HG02938 (cell line): Measurements from ENCODE around the gene SH3GLB1.

Source experiments
- ATAC-seq: cut with Tn5 transposase; IDR thresholded peaks from one replicate; pipeline ENCODE4 v1.9.1; 2021; ENCODE audit warnings: mild to moderate bottlenecking, moderate library complexity; ENCODE audit not compliant: unreplicated experiment

The SH3GLB1 gene

GRCh38 chr1:86769065-86769464 is 64.7 kb downstream of the SH3GLB1 start:
- ATAC-seq: no peak

- peak; percentile 12 for ATAC-seq
These were observed 69.2 kb downstream of the SH3GLB1 start for GRCh38 chr1:86773341-86774288.

- ATAC-seq: peak; percentile 87
These were observed 70.2 kb downstream of the SH3GLB1 start for GRCh38 chr1:86774305-86775295.

GRCh38 chr1:86775395-86775794 is 71.0 kb downstream of the SH3GLB1 start:
- no peak for ATAC-seq

GRCh38 chr1:86776108-86776507 is 71.7 kb downstream of the SH3GLB1 start:
- no peak for ATAC-seq

GRCh38 chr1:86778569-86779239 is 74.3 kb downstream of the SH3GLB1 start:
- ATAC-seq: no peak

GRCh38 chr1:86779308-86780191 is 75.2 kb downstream of the SH3GLB1 start:
- ATAC-seq: no peak

- ATAC-seq: no peak
These were observed 78.1 kb downstream of the SH3GLB1 start for GRCh38 chr1:86782482-86782881.

GRCh38 chr1:86787621-86788020 is 83.2 kb downstream of the SH3GLB1 start:
- no peak for ATAC-seq

- ATAC-seq: no peak
These were observed 84.2 kb downstream of the SH3GLB1 start for GRCh38 chr1:86788300-86789206.

GRCh38 chr1:86795316-86795715 is 90.9 kb downstream of the SH3GLB1 start:
- no peak for ATAC-seq
